ENCODE measurements around the gene CNTN1. TPM values are rescaled to one million over a fixed set of nuclear protein-coding genes. Genes with fewer than 3 reads are reported as not detected.

CNTN1 gene
- total RNA-seq, 1 donor, result 0.36 TPM

DNA sequence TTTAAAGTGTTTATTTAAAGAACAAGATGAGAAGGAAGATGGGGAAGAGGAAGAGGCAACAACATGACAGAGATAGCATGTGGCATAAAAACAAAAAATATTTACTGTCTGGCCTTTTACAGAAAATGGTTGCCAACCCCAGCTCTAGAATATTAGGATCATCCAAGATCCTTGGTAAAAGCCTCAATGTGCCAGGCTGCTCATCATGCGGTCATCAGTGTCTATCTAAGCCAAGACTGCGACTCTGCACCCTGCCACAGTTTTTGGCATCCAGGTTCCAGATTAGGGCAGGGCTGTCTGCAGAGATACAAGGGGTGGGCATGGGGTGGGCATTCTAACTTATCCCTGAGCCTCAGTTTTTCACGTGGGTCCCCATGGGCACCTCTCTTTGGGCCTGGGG is 46.9 kb upstream of the CNTN1 start:
- Histone ChIP-seq H3K79me2 (ENCODE audit: insufficient read depth, low read length) (no peaks in the 10 kb centered on the region), H3K4me3 (ENCODE audit: insufficient read depth, low read length) (no peak overlapping the region), H2AFZ (ENCODE audit: low read length) (no peak overlapping the region), H3K9me3 (ENCODE audit: low read depth, low read length) (no peaks in the 10 kb centered on the region), H3K36me3 (ENCODE audit: insufficient read depth, low read length) (no peaks in the 10 kb centered on the region), H3K27ac (ENCODE audit: low read depth, low read length) (no peak overlapping the region), H3K27me3 (ENCODE audit: insufficient read depth, low read length) (no peaks in the 10 kb centered on the region), H3K4me2 (ENCODE audit: insufficient read depth, low read length) (no peak overlapping the region), H3K4me1 (ENCODE audit: insufficient read depth, low read length) (no peaks in the 10 kb centered on the region), H4K20me1 (ENCODE audit: insufficient read depth, low read length) (no peaks in the 10 kb centered on the region)
- DNase-seq (ENCODE audit: insufficient read length, low spot score, missing footprints), result no peak
- TF ChIP-seq, protein P1, sequence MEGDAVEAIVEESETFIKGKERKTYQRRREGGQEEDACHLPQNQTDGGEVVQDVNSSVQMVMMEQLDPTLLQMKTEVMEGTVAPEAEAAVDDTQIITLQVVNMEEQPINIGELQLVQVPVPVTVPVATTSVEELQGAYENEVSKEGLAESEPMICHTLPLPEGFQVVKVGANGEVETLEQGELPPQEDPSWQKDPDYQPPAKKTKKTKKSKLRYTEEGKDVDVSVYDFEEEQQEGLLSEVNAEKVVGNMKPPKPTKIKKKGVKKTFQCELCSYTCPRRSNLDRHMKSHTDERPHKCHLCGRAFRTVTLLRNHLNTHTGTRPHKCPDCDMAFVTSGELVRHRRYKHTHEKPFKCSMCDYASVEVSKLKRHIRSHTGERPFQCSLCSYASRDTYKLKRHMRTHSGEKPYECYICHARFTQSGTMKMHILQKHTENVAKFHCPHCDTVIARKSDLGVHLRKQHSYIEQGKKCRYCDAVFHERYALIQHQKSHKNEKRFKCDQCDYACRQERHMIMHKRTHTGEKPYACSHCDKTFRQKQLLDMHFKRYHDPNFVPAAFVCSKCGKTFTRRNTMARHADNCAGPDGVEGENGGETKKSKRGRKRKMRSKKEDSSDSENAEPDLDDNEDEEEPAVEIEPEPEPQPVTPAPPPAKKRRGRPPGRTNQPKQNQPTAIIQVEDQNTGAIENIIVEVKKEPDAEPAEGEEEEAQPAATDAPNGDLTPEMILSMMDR (IDR thresholded peaks at IDR 0.05; ENCODE audit: extremely low read depth, low read depth, low read length), result no peak

GRCh38 chr12:40646456-40646855 is 45.8 kb upstream of the CNTN1 start:
- no peak overlapping the region for H3K4me3 ChIP-seq (ENCODE audit: insufficient read depth, low read length)
- H2AFZ ChIP-seq (ENCODE audit: low read length), result no peak overlapping the region
- TF ChIP-seq, protein P1 (IDR thresholded peaks at IDR 0.05; ENCODE audit: extremely low read depth, low read depth, low read length), result no peak
- no peak overlapping the region for H3K4me2 ChIP-seq (ENCODE audit: insufficient read depth, low read length)
- H4K20me1 ChIP-seq (ENCODE audit: insufficient read depth, low read length), result no peaks in the 10 kb centered on the region
- H3K4me1 ChIP-seq (ENCODE audit: insufficient read depth, low read length), result no peaks in the 10 kb centered on the region
- H3K79me2 ChIP-seq (ENCODE audit: insufficient read depth, low read length), result no peaks in the 10 kb centered on the region
- DNase-seq (ENCODE audit: insufficient read length, low spot score, missing footprints), result no peak
- H3K36me3 ChIP-seq (ENCODE audit: insufficient read depth, low read length), result no peaks in the 10 kb centered on the region
- H3K27ac ChIP-seq (ENCODE audit: low read depth, low read length), result no peak overlapping the region
- H3K9me3 ChIP-seq (ENCODE audit: low read depth, low read length), result no peaks in the 10 kb centered on the region
- H3K27me3 ChIP-seq (ENCODE audit: insufficient read depth, low read length), result no peaks in the 10 kb centered on the region

DNA sequence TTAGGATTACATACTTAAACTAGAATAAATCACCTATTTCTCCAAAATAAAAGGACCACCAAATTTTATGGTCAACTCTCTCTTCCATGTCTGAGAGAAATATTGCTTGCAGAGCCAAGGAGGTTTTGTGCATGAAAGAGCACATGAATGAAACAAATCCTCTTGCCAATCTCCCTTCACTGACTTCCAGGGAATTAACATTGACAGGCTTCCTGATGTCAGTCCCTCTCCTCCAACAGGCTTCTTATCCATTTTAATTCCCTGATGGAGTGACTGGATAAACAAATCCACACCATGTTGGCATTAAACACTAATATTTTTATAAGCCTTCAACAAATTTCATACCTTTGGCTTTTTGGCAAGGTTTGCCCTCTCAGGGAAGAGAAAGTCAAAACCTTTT is 45.3 kb upstream of the CNTN1 start:
- no peak overlapping the region for H3K4me3 ChIP-seq (ENCODE audit: insufficient read depth, low read length)
- no peaks in the 10 kb centered on the region for H3K79me2 ChIP-seq (ENCODE audit: insufficient read depth, low read length)
- no peak overlapping the region for H2AFZ ChIP-seq (ENCODE audit: low read length)
- H3K36me3 ChIP-seq (ENCODE audit: insufficient read depth, low read length), result no peaks in the 10 kb centered on the region
- no peak for DNase-seq (ENCODE audit: insufficient read length, low spot score, missing footprints)
- TF ChIP-seq, protein P1 (IDR thresholded peaks at IDR 0.05; ENCODE audit: extremely low read depth, low read depth, low read length), result no peak
- no peaks in the 10 kb centered on the region for H3K4me1 ChIP-seq (ENCODE audit: insufficient read depth, low read length)
- H3K27ac ChIP-seq (ENCODE audit: low read depth, low read length), result no peak overlapping the region
- no peaks in the 10 kb centered on the region for H3K9me3 ChIP-seq (ENCODE audit: low read depth, low read length)
- H3K27me3 ChIP-seq (ENCODE audit: insufficient read depth, low read length), result no peaks in the 10 kb centered on the region
- H3K4me2 ChIP-seq (ENCODE audit: insufficient read depth, low read length), result no peak overlapping the region
- H4K20me1 ChIP-seq (ENCODE audit: insufficient read depth, low read length), result no peaks in the 10 kb centered on the region

DNA sequence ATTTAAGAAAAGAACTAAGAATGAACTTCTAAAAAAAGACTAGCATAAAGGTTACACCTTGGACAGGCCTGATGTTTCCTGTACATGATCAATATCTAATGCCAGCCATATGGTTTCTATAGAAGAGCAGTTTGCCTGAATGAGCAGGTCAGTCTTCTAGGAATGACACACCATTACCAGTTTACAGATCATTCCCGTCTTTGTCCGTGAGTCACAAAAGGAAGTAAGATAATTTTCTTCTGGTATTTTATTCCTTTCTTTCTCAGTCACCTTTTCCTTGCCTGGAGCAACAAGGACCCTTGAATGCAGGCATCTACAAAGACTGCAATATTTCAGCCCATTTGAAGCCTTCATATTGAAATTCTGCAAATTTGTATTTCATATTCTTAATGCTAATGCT is 44.6 kb upstream of the CNTN1 start:
- Histone ChIP-seq H3K9me3 (ENCODE audit: low read depth, low read length) (no peaks in the 10 kb centered on the region), H3K27ac (ENCODE audit: low read depth, low read length) (no peak overlapping the region), H3K36me3 (ENCODE audit: insufficient read depth, low read length) (no peaks in the 10 kb centered on the region), H3K27me3 (ENCODE audit: insufficient read depth, low read length) (no peaks in the 10 kb centered on the region), H3K4me2 (ENCODE audit: insufficient read depth, low read length) (no peak overlapping the region), H4K20me1 (ENCODE audit: insufficient read depth, low read length) (no peaks in the 10 kb centered on the region), H2AFZ (ENCODE audit: low read length) (no peak overlapping the region), H3K4me1 (ENCODE audit: insufficient read depth, low read length) (no peaks in the 10 kb centered on the region), H3K79me2 (ENCODE audit: insufficient read depth, low read length) (no peaks in the 10 kb centered on the region), H3K4me3 (ENCODE audit: insufficient read depth, low read length) (no peak overlapping the region)
- DNase-seq (ENCODE audit: insufficient read length, low spot score, missing footprints), result no peak
- TF ChIP-seq, protein P1 (IDR thresholded peaks at IDR 0.05; ENCODE audit: extremely low read depth, low read depth, low read length), result no peak
